GM19397 (cell line): ENCODE measurements around the gene RIN3.
"Not testable (repeated sequence)": the region's sequence is repeated elsewhere in the genome, so short reads cannot be mapped to it uniquely, and the experiment has no call there.

Source experiments
- ATAC-seq: cut with Tn5 transposase; IDR thresholded peaks from one replicate; pipeline ENCODE4 v1.9.1; 2021; ENCODE audit warnings: mild to moderate bottlenecking, moderate library complexity; ENCODE audit not compliant: unreplicated experiment

The RIN3 gene

GRCh38 chr14:92704036-92704804 lies 190.6 kb downstream of the RIN3 start:
- ATAC-seq = peak; percentile 95

GRCh38 chr14:92704821-92705220 lies 191.2 kb downstream of the RIN3 start:
- ATAC-seq = no peak

- ATAC-seq = no peak
Observed at GRCh38 chr14:92706386-92706785, 192.8 kb downstream of the RIN3 start.

GRCh38 chr14:92709340-92710000 lies 195.9 kb downstream of the RIN3 start:
- no peak for ATAC-seq

GRCh38 chr14:92710001-92710341 lies 196.4 kb downstream of the RIN3 start:
- ATAC-seq = no peak

- no peak for ATAC-seq
Observed at GRCh38 chr14:92711976-92712653, 198.5 kb downstream of the RIN3 start.

GRCh38 chr14:92712654-92713051 lies 199.1 kb downstream of the RIN3 start:
- ATAC-seq = no peak

- not testable (repeated sequence) for ATAC-seq
Observed at GRCh38 chr14:92714739-92715307, 201.2 kb downstream of the RIN3 start.

- ATAC-seq = no peak
Observed at GRCh38 chr14:92716131-92716530, 202.6 kb downstream of the RIN3 start.

- no peak for ATAC-seq
Observed at GRCh38 chr14:92717571-92718042, 204.0 kb downstream of the RIN3 start.

- ATAC-seq = no peak
Observed at GRCh38 chr14:92718664-92719063, 205.1 kb downstream of the RIN3 start.

- no peak for ATAC-seq
Observed at GRCh38 chr14:92719421-92719820, 205.8 kb downstream of the RIN3 start.

GRCh38 chr14:92719890-92720323 lies 206.3 kb downstream of the RIN3 start:
- no peak for ATAC-seq

GRCh38 chr14:92724516-92725340 lies 211.1 kb downstream of the RIN3 start:
- ATAC-seq = no peak

GRCh38 chr14:92726135-92726932 lies 212.8 kb downstream of the RIN3 start:
- ATAC-seq = no peak

- no peak for ATAC-seq
Observed at GRCh38 chr14:92726933-92727262, 213.3 kb downstream of the RIN3 start.

- peak; percentile 58 for ATAC-seq
Observed at GRCh38 chr14:92728759-92729364, 215.3 kb downstream of the RIN3 start.

GRCh38 chr14:92729634-92730358 lies 216.2 kb downstream of the RIN3 start:
- peak; percentile 63 for ATAC-seq

- no peak for ATAC-seq
Observed at GRCh38 chr14:92731622-92732115, 218.1 kb downstream of the RIN3 start.
